AG04449 (cell line): Measurements from ENCODE around the gene C1QL4.

Experiments
- CTCF ChIA-PET: fragments of 350-600 bp; formaldehyde crosslinking; extraction: SDS; loops from one replicate; lab custom pipeline; 2021; ENCODE audit warnings: antibody characterized with exemption; lab: Yijun Ruan, JAX
- POLR2A ChIA-PET: fragments of 400-600, 350-600 bp; formaldehyde crosslinking; extraction: SDS; loops from one replicate; lab custom pipeline; 2020; ENCODE audit warnings: antibody characterized with exemption, inconsistent platforms; lab: Yijun Ruan, JAX
- DNase-seq: peaks from one replicate; pipeline ENCODE4 v3.0.0-alpha.2; 2010; ENCODE audit warnings: low read depth, low spot score
- H3K4me3 ChIP-seq: 2 replicates; pipeline ENCODE4 v1.5.1; 2011; ENCODE audit warnings: low read depth, mild to moderate bottlenecking, control low read depth, low read length
- CTCF ChIP-seq: IDR thresholded peaks from one replicate; pipeline ENCODE4 v1.5.1; 2011; ENCODE audit warnings: mild to moderate bottlenecking, moderate library complexity, low read length, control low read depth, inconsistent platforms; ENCODE audit not compliant: insufficient read depth; ENCODE audit errors: missing control alignments

The C1QL4 gene

GRCh38 chr12:49292729-49293055, 44.3 kb downstream of the C1QL4 start:
- no peak for TF ChIP-seq CTCF
- no peak overlapping the region for H3K4me3 ChIP-seq
- POLR2A ChIA-PET = no interaction called here
- CTCF ChIA-PET = interaction anchor here (1.0 to 14.8 kb wide), 10 partner anchors 8 to 288 kb away, joined by 3 to 289 read pairs (median 6); partner anchors contain the start of gene DNAJC22
- no peak for DNase-seq

- DNase-seq = no peak
- no peak for TF ChIP-seq CTCF
- ChIA-PET POLR2A (no interaction called here), CTCF (interaction anchor here (0.6 to 14.8 kb wide), 41 partner anchors 8 to 356 kb away, joined by 3 to 289 read pairs (median 6); partner anchors contain the start of genes C1QL4, DNAJC22, TROAP and TUBA1C)
- no peak overlapping the region for H3K4me3 ChIP-seq
Observed at GRCh38 chr12:49288922-49289555, 47.9 kb downstream of the C1QL4 start.

- DNase-seq = no peak
- peak; percentile 68 for TF ChIP-seq CTCF
- POLR2A ChIA-PET = interaction anchor here (0.7 kb wide), 1 partner anchor 157 kb away, joined by 3 read pairs; the partner anchor contains the start of gene TUBA1B
- CTCF ChIA-PET = interaction anchor here (0.6 to 14.8 kb wide), 39 partner anchors 6 to 357 kb away, joined by 3 to 289 read pairs (median 7); partner anchors contain the start of genes C1QL4, DNAJC22, PRPH and TROAP
- no peak overlapping the region for H3K4me3 ChIP-seq
Observed at GRCh38 chr12:49288412-49288853, 48.6 kb downstream of the C1QL4 start.

- no peak for DNase-seq
- H3K4me3 ChIP-seq = no peak overlapping the region
- no peak for TF ChIP-seq CTCF
- CTCF ChIA-PET = interaction anchor here (0.6 to 14.8 kb wide), 25 partner anchors 7 to 338 kb away, joined by 3 to 289 read pairs (median 8); partner anchors contain the start of genes C1QL4, DNAJC22, PRPH and TROAP
- POLR2A ChIA-PET = interaction anchor here (0.7 kb wide), 1 partner anchor 157 kb away, joined by 3 read pairs; the partner anchor contains the start of gene TUBA1B
Observed at GRCh38 chr12:49287876-49288275, 49.1 kb downstream of the C1QL4 start.

GRCh38 chr12:49284672-49285071, 52.3 kb downstream of the C1QL4 start:
- no peak overlapping the region for H3K4me3 ChIP-seq
- CTCF ChIA-PET = interaction anchor here (1.3 to 14.8 kb wide), 9 partner anchors 9 to 293 kb away, joined by 4 to 289 read pairs (median 5); partner anchors contain the start of genes DNAJC22 and PRPH
- no peak for TF ChIP-seq CTCF
- POLR2A ChIA-PET = interaction anchor here (1.0 kb wide), 1 partner anchor 19 kb away, joined by 3 read pairs; no protein-coding TSS in a partner anchor
- no peak for DNase-seq
